Measurements from ENCODE around the gene CFH. TPM values are rescaled to one million over a fixed set of nuclear protein-coding genes. Genes with fewer than 3 reads are reported as not detected.

CFH gene
- total and polyA plus RNA-seq, 10 donors, result 7.2 to 42.7 (median 14.6) TPM

- WGBS, 5 donors, result 16 to 18% (median 17%) methylated on average over 5 of the region's 5 CpGs
- TF ChIP-seq POLR2AphosphoS5 (IDR thresholded peaks at IDR 0.05), result no peak
- TF ChIP-seq, protein P1, sequence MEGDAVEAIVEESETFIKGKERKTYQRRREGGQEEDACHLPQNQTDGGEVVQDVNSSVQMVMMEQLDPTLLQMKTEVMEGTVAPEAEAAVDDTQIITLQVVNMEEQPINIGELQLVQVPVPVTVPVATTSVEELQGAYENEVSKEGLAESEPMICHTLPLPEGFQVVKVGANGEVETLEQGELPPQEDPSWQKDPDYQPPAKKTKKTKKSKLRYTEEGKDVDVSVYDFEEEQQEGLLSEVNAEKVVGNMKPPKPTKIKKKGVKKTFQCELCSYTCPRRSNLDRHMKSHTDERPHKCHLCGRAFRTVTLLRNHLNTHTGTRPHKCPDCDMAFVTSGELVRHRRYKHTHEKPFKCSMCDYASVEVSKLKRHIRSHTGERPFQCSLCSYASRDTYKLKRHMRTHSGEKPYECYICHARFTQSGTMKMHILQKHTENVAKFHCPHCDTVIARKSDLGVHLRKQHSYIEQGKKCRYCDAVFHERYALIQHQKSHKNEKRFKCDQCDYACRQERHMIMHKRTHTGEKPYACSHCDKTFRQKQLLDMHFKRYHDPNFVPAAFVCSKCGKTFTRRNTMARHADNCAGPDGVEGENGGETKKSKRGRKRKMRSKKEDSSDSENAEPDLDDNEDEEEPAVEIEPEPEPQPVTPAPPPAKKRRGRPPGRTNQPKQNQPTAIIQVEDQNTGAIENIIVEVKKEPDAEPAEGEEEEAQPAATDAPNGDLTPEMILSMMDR (IDR thresholded peaks at IDR 0.05 in 8 of 11, conservative IDR thresholded peaks at IDR 0.05 in 3 of 11), result peak in 8 of 11 experiments; percentile 12 to 53 (median 38)
- Histone ChIP-seq H3K27me3 (replicated peaks in 1 of 7) (no peaks in the 10 kb centered on the region), H3K4me3 (peak overlapping the region in 1 of 8 donors; percentile 41), H3K27ac (no peak overlapping the region), H3K36me3 (no peaks in the 10 kb centered on the region), H3K9me3 (no peaks in the 10 kb centered on the region), H3K4me1 (peaks cover 0 to 13% (median 4%) of the 10 kb centered on the region in 6 donors)
- no peak for DNase-seq
- intact Hi-C loops (cut with DNase I; ENCODE audit: low total_unique reads), result no loop called here
Measured at GRCh38 chr1:196660852-196661251, 9.0 kb downstream of the CFH start.

DNA sequence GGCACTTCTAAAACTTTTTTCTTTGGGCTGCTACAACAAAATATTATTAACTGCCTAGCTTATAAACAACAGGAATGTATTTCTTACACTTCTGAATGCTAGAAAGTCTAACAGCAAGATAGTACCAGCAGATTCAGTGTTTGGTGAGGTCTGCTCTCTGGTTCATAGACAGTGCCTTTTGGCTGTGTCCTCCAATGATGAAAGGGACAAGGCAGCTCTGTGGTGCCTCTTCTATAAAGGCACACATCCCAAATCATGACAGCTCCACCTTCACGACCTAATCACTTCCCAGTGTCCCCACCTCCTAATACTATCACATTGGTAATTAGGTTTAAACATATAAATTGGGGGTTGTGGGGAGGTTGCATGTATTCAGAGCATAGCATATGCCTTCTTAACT lies 9.5 kb downstream of the CFH start:
- peaks cover 0 to 13% (median 4%) of the 10 kb centered on the region in 6 donors for H3K4me1 ChIP-seq
- no peak for TF ChIP-seq POLR2AphosphoS5 (IDR thresholded peaks at IDR 0.05)
- TF ChIP-seq, protein P1 (IDR thresholded peaks at IDR 0.05 in 8 of 11, conservative IDR thresholded peaks at IDR 0.05 in 3 of 11), result peak in 1 of 11 experiments; percentile 6
- no peak for DNase-seq
- 15 to 34% (median 19%) methylated on average over 1 of the region's 1 CpG for WGBS, 5 donors
- no peaks in the 10 kb centered on the region for H3K36me3 ChIP-seq
- no peak overlapping the region for H3K4me3 ChIP-seq
- H3K9me3 ChIP-seq, result no peaks in the 10 kb centered on the region
- no peaks in the 10 kb centered on the region for H3K27me3 ChIP-seq (replicated peaks in 1 of 7)
- intact Hi-C loops (cut with DNase I; ENCODE audit: low total_unique reads), result no loop called here
- no peak overlapping the region for H3K27ac ChIP-seq

- Histone ChIP-seq H3K4me1 (no peaks in the 10 kb centered on the region), H3K36me3 (no peaks in the 10 kb centered on the region), H3K9me3 (peaks cover 0 to 16% (median 6%) of the 10 kb centered on the region in 8 donors), H3K27ac (no peak overlapping the region), H3K4me3 (no peak overlapping the region), H3K27me3 (replicated peaks in 1 of 7) (no peaks in the 10 kb centered on the region)
- TF ChIP-seq, protein P1 (IDR thresholded peaks at IDR 0.05 in 8 of 11, conservative IDR thresholded peaks at IDR 0.05 in 3 of 11), result no peak
- no peak for TF ChIP-seq POLR2AphosphoS5 (IDR thresholded peaks at IDR 0.05)
- no peak for TF ChIP-seq POLR2A (IDR thresholded peaks at IDR 0.05)
- no peak for DNase-seq
- intact Hi-C loops (cut with DNase I; ENCODE audit: low total_unique reads), result loop anchor here (5.0 kb wide), 1 partner anchor 525 kb away; no protein-coding TSS in a partner anchor
- 71 to 91% (median 74%) methylated on average over 1 of the region's 1 CpG for WGBS, 5 donors
Measured at GRCh38 chr1:196667131-196667530, 15.3 kb downstream of the CFH start.

GRCh38 chr1:196669051-196669450 lies 17.2 kb downstream of the CFH start:
- Histone ChIP-seq H3K9me3 (peaks cover 0 to 16% (median 6%) of the 10 kb centered on the region in 8 donors), H3K4me3 (no peak overlapping the region), H3K4me1 (no peaks in the 10 kb centered on the region), H3K27ac (no peak overlapping the region), H3K36me3 (peaks cover 0 to 4% (median 0%) of the 10 kb centered on the region in 6 donors), H3K27me3 (replicated peaks in 1 of 7) (no peaks in the 10 kb centered on the region)
- 77 to 88% (median 84%) methylated on average over 2 of the region's 2 CpGs for WGBS, 5 donors
- intact Hi-C loops (cut with DNase I; ENCODE audit: low total_unique reads), result loop anchor here (5.0 kb wide), 1 partner anchor 527 kb away; no protein-coding TSS in a partner anchor
- DNase-seq, result no peak
- TF ChIP-seq POLR2AphosphoS5 (IDR thresholded peaks at IDR 0.05), result no peak
- TF ChIP-seq, protein P1 (IDR thresholded peaks at IDR 0.05 in 8 of 11, conservative IDR thresholded peaks at IDR 0.05 in 3 of 11), result no peak
- no peak for TF ChIP-seq POLR2A (IDR thresholded peaks at IDR 0.05)
